ENCODE data around the gene MYCL.

GRCh38 chr1:39898648-39899603 is 2.8 kb downstream of the MYCL start:
- TF ChIP-seq CTCF (IDR thresholded peaks at IDR 0.05) (no peak), EP300 (IDR thresholded peaks at IDR 0.05) (no peak), POLR2A (IDR thresholded peaks at IDR 0.05) (no peak)

All from suprapubic skin (tissue), 3 donors.